ENCODE results near the gene AOPEP.
A peak's percentile ranks its signal among the peaks of the same experiment; 100 is the strongest.

Gene AOPEP

DNA sequence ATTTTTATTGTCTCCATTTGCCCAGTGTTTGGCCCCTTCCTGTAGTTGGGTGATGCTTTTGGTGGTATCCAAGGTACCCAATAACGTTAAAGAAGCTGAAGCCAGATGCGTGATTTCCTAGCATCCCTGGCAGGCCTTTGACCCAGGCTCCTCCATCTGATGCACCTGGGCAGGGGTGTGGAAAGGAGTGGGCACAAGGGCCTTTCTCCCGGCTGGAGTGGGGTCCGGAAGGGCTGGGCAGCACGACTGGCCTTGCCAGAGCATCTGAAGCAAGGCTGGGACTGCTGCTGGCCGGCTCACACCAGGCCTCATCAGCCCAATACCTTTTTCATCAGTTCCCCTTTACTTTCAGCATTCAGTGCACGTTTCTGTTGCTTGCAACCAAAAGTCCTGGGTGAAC is 370.8 kb downstream of the AOPEP start:
- DNase-seq (ENCODE audit: low spot score), result no peak

DNA sequence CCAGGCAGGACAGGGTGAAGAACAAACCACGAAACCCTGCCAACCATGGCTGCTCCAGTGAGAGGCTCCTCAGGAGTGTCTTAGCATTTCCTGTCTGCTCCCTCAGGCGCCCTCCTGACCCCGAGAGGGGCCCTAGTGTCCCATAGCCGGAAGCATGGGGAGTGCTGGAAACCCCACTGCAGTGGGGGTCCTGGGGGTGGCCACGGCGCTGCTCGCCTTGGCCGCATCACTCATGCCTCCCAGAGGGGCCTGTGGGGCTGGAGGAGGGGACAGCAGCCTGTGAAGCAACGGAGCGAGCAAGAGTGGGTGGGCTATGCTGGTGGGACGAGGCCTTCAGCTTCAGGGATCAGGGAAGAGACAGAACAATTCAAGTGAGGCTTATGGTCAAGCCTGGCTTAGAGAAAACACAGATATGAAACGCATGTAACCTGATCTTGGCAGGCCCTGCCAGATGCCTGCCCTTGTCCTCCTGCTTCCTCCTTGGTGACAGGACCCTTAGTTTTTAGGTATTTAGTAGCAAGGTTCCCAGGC is 372.0 kb downstream of the AOPEP start:
- no peak for DNase-seq (ENCODE audit: low spot score)

DNA sequence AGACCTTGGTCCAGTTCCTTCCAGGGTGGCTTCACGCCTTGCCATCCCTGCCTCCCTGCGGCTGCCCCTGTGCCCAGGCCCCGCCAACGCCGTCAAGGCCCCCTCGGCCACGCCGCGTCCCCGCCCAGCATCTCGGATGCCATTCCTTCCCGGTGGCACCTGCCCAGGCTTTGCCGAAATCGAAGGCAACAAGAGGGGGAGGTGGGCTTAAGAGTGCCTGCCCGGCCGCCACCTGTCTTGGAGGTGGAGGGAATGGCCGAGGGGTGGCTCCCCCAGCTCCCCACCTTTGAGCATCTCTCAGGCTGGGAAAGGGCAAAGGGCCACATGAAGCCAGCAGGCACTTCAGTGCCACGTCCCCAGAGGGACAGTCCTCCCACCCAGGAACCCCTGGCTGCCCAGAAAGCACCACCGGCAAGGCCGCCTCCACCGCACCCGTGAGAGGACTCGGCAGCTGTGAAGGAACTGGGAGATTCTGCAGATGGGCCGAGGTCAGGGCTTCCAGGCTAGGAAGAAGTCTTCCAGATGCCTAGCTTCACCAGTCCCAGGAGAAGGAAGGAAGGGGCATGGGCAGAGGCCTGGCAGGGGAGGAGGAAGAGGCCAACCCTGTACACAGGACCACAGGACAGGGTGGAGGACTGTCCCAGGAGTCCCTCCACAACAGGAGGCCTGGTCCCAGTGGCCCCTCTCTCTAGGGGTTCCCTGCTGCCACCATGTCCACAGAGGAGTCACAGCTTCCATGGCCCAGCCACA is 373.0 kb downstream of the AOPEP start:
- no peak for DNase-seq (ENCODE audit: low spot score)

DNA sequence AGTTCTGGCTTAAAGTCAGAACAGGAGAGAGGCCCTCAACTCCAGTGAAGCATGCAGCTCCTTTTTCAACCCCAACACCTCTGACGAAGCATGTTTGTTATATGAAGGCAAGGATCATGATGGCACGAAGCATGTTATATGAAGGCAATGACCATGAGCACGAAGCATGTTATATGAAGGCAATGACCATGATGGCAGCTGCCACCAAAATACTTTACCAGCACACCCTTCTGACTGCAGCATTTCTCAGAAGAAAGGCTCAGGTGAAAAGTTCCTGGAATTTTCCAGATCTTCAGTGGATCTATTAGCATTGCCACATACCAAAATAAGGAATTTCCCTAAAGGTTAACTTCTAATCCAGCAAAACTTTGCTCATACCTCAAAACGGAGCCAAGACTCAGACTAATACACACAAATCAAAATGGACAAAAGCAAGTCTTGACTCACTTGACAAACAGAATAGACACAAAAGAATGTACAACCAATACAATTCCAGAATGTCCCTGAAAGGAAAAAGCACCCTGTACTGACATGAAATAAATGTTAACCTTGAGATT is 373.6 kb downstream of the AOPEP start:
- DNase-seq (ENCODE audit: low spot score), result peak; percentile 65

DNA sequence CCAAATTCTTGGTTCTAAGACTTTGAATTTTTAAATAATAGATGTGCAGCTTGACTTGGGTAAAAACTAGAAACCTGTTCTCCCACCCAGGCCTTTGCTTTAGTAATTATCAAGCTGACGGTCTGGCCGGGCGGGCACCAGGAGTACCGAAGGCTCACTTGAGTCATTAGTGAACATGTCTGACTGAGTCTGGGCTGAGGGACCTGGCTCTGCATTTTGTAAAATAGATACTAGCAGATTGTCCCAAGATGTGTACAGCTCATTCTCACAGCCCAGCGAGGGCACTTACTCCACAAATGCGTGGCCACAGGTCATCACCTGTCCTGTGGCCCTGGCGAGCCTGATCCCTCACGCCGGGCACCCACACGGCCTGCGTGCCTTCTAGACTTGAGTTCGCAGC is 374.8 kb downstream of the AOPEP start:
- no peak for DNase-seq (ENCODE audit: low spot score)

DNA sequence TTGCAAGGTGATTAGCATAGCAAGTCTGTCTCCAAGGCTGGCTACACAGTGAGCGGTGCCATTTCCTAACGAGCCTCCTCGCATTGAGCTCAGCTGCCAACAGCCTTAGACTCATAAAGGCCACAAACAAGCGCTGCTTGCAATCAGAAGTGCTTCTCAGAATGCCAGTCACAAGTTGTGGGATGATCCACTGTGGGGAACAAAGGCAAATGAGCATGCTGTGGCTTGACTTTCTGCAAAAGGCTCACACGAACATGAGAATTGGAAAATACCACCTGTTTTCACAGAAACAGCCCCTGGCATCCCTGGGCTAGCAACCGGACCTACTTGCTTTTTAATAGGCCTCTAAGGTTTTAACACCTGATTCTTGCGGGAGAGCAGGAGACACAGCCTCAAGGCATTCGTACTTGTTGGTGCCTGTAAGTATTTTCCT is 375.5 kb downstream of the AOPEP start:
- DNase-seq (ENCODE audit: low spot score), result no peak

DNA sequence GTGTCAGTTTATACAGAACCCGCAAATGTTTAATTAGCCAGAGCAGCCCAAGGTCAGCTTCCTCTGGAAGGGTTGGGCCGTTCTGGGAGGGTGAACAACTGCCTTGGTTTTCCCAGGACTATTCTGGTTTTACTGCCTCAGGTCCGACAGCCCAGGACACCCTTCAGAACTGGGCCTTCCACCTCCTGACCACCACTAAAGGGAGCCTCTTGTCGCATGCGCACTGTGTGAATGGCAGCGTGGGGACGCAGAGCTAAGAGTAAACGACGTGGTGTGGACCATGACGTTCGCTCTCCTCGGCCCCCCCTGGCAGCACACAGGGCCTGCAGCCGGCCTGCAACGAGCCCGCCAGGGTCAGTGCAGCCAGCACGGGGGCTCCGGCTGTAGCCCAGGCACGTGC is 376.1 kb downstream of the AOPEP start:
- no peak for DNase-seq (ENCODE audit: low spot score)

DNA sequence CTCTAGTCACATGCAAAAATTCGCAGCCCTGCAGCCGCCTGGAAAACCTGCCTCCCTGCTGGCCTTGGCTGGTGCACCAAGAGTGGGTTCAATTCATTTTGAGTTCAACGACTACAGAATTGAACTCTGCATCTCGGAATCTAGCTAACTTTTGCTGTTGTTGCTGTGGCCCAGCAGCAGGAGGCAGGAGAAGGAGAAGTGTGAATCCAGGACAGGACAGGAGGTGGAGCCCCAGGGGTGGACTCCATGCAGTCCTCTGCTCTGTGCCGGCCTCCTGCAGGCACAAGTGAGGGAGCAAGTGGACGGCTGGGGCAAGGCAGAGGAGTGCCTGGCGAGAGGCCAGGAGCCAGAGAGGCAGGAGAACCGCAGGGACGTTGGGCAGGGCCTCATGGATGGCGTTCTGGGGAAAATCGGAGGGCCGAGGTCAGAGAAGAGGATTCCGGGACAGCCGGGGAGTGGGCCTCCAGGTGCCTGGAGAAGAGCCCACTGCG is 376.8 kb downstream of the AOPEP start:
- no peak for DNase-seq (ENCODE audit: low spot score)

DNA sequence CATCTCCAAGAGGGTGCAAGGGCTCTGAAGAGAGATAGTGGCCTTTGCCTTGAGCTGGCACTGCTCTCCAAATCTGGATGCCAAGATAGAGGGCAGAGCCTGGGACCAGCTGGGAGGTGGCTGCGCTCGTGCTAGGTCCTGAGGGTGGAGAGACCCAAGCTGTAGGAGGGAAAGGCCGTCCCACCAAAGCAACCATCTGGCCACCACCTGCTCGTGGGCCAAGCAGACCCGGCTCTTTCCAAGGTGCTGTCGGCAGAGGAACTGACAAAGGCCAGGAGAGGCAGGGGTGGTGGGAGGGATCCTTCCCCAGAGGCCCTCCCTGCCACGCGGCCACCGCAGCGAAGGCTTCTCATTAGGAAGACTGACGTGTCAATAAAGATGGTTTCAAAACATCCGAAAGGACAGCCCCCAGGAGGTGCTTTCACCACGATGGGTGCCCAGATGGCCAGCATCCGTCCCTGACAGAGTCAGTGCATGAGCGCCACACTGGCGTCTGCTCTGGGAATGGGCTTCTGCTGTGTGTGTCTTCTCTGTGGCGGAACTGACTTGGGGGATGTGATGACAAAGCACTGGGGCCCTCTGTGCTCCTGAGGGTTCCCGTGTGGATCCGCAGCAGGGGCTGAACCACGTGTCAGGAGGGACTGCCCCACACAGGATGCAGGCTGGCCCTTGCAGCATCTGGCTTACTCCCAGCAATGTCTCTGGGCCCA is 377.5 kb downstream of the AOPEP start:
- no peak for DNase-seq (ENCODE audit: low spot score)

DNA sequence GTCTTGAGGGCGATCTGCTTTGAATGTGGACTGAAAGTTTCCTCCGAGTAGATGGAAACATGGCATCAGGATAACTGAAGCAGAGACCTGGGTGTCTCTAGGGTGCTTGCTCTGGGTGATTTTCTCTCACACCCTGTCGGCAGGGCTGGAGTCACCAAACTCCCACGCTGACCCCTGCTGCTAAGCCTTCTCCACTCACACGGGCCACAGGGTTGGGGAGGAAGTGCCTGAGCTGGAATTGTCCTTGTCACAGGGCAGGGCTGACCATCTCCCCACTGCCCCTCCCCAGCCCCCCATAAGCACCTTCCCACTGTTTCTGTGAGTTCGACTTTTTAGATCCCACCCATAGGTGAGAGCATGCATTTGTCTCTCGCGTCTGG is 378.1 kb downstream of the AOPEP start:
- no peak for DNase-seq (ENCODE audit: low spot score)

DNA sequence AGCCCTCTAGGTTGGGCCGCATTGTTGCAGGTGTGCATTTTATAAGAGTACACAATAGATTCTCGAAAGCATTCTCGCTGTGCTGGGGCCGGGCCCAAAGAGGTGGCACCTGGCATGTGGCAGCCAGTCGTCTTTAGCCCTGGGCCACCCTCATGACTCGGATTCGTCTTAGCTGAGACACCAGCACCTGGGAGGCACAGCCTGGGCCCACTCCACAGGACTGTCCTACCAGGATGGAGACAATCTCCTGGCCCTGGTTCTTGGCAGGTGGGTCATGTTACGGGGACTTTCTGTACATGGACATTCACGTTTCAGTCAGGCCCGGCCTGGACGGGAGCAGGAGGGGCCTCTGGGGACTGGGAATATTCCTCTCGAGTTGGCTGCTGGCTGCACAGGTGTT is 378.5 kb downstream of the AOPEP start:
- DNase-seq (ENCODE audit: low spot score), result no peak

DNA sequence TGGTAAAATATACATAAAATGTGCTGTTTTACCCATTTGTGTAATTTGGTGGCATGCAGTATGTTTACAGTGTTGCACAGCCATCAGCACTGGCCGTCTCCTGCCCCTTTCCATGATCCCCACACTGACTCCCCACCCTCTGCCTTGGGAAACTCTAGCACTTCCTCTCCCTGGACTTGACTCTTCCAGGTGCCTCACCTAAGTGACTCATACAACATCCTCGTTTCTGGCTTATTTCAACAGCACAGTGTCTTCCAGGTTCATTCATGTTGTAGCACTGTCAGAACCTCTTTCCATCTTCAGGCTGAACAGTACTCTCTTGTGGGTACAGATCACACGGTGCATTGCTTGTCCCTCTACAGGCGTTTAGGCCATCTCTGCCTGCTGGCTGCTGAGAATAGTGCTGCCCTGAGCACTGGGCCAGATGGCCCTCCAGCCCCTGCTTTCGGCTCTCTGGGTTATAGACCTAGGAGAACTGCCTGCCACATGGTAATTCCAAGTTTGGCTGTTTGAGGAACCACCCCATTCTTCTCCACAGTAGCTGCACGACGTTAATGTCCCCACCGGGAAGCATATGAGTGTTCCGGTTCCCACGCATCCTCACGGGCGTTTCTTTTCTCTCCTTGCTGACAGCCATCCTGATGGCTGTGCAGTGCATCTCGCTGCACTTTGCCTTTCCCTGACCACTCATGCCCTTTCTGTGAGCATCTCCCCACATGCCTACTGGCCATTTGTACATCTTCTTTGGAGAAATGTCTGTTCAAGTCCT is 379.2 kb downstream of the AOPEP start:
- no peak for DNase-seq (ENCODE audit: low spot score)

DNA sequence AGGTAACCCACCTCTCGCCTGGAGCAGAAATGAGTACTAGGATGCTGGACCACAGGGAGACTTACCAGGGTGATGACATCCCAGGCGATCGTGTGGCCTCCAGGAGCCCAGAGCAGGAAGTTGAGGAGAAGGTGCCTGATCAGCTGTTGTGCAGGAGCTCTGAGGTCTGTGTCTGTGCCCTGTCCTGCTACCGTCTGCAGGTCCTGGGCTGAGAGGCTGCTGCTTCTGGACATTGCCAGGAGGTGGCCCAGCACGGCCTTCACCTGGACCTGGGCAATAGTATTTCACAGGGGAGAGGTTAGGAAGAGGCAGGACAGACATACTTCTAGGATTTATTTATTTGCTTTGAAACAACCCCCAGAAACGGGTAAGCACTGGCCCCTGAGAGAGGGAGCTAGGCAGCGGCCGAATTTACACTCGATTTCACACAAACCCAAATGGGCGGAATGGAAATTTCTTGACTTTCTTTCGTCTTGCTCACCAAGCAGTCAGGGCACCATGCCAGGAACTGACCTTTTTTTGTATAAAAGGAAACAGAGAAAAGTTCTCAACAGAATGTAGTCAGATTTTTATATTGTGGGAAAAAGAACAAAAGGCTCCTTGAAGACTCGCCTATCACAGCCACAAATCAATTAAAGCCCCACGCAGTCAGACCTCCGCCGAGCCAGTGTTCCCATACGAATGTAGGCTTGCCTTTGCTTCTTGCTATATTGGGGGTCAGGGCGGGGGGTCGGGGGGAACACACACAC is 380.7 kb downstream of the AOPEP start:
- DNase-seq (ENCODE audit: low spot score), result peak; percentile 52

DNA sequence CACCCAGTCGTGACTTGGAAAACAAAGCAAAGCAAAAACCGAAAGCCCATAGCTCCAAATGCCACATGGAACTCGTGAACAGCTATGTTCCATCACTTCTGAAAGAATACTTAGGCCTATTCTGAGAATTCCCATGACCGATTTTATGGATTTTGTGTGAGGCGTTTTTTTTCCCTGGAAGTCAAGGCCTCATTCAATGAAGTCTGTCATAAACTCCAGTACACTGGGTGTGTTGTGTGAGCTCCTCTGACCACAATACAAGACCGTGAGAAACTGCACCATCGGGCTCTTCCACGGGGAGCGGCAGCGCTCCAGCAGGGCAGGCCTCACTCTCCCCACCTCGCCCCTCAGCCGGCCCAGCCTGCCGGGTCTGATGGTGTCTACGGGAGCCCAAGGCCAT is 381.5 kb downstream of the AOPEP start:
- DNase-seq (ENCODE audit: low spot score), result no peak

DNA sequence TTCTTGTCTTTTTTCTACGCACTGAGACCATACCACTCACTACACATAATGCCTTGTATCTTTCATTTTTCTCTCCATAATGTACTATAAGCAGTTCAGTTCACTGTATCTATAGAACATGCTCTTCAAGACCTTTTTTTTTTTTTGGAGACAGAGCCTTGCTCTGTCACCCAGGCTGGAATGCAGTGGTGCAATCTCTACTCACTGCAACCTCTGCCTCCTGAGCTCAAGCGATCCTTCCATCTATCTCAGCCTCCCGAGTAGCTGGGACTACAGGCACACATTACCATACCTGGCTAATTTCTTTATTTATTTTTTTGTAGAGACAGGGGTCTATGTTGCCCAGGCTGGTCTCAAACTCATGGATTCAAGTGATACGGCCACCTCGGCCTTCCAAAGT is 382.3 kb downstream of the AOPEP start:
- DNase-seq (ENCODE audit: low spot score), result no peak

DNA sequence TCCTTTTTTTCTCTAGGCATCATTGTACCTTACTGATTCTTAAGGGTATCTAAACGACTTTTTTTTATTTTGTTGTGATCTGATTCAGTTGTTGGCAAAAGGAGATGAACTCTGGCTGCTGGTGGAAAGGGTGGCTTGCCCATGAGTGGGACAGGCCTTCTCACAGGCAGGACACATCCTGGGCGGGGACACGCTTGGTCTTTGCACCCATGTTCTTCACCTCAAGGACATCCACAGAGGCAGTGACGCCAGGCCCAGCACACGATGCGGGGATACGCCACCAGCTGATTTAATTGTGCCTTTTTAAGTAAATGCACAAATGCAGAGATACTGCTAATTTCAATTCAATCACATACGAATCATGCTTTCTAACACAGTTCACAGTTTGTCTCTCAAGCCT is 383.0 kb downstream of the AOPEP start:
- DNase-seq (ENCODE audit: low spot score), result no peak

DNA sequence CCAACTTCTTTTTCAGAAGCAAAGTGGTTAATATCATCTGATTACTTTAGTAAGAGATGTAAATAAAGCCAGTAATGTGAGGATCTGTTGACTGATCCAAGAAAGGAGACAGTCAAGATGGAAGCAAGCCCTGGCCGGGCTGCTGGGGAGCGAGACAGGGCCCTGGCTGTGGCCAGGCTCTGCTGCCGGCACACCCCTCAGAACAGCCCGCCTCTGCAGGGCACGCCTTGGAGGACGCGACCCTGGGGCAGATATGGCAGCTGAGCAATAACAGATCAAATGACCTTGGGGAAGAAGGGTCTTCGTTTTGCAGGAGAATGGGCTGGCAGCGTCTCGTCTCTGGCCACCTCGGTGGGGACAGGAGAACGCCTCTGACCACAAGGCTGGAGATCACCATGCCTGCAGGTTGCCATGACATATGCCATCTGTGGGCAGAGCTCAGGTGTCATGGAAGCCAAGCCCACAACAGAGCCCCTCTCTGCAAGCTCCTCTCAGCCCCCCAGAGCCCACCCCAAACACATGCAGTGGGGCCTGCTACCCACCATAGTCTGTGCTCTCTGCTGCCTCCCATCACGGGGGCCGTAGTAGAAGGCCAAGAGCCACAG is 384.5 kb downstream of the AOPEP start:
- no peak for DNase-seq (ENCODE audit: low spot score)

DNA sequence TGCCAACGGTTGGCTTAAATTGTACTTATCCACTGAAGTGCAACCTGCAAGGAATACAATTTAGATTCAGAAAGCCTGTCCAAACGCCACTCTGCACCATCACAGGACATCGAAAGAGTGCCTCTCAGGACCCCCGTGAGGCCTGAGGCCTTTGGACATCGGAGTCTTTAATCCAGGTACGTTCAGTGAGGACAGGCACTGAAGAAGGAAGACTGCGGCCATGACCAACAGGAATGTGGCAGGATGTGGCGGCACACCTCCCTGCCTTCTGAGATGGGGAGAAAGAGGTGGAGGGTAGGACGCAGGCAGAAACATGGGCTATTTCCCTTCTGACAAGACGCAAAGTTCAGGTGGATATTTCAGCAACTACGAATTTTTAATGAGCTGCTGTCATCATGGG is 385.2 kb downstream of the AOPEP start:
- DNase-seq (ENCODE audit: low spot score), result no peak

DNA sequence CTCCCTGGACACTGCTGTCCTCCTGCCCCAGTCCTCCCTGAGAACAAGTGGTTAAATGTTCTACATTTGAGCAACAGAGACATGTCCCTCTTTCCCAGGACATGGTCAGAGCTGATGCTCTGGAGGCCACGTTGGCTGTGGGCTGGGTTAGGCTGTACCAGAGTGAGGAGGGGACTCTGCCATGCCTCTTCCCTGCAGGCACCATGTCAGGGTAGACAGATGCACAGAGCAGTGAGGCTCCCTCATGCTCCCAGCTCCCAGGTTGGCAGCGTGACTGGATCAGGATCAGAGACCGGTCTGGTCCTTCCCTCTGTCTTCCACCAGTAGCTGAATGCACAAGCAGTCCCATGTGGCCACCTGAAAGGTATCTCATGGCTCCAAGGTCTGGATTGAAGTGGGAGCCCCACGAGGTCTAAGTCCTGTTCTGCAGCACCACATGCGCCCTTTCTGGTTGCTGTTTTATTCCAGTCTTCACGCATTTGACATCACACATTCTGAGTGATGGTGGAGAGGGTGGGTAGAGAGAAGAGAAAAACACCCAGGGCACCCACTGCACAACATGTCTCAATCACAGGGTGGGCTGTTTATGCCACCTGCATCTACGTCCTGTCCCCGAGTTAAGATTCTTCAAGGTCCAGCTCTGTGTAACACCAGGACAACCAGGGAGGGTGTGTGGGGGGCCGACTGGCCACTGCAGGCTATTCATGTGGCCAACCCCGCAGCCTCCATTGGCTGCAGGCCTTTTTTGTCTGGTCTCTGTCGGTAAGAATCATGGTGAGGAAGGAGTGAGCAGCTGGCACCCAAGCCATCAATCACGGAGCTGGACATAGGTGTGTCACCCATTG is 386.2 kb downstream of the AOPEP start:
- DNase-seq (ENCODE audit: low spot score), result no peak

DNA sequence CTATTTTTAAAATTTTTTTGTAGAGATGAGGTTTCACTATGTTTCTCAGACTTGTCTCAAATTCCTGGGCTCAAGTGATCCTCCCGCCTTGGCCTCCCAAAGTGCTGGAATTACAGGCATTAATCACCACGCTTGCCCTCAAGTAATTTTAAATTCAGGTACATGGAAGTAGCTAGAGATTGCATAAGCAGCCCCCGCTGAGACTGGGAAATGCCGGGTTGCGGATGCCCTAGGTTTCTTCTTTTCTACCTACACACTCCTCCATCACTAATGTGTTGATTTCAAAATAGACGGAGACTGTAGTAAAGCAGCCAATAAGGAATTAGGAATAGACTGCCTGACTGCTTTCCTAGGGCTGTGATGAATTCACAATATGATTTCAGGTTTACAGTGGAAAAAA is 388.6 kb downstream of the AOPEP start:
- no peak for DNase-seq (ENCODE audit: low spot score)

Measured in AG08396 (cell line).